HepG2 (cell line): ENCODE data around the gene CD2.

Experiments used
- EED ChIP-seq: sonication (generic); formaldehyde crosslinking; IDR thresholded peaks from 2 replicates; pipeline ENCODE4 v1.5.0; 2020; ENCODE audit warnings: mild to moderate bottlenecking, missing genetic modification reagents
- ELF1 ChIP-seq: sonication (generic); formaldehyde crosslinking; IDR thresholded peaks from 2 replicates; pipeline ENCODE4 v1.4.0; 2020; ENCODE audit warnings: missing genetic modification reagents
- FOXO4 ChIP-seq: sonication (generic); formaldehyde crosslinking; conservative IDR thresholded peaks from 2 replicates; pipeline ENCODE4 v1.8.1; 2023; ENCODE audit warnings: missing genetic modification reagents
- HINFP ChIP-seq: sonication (generic); formaldehyde crosslinking; IDR thresholded peaks from 2 replicates; pipeline ENCODE4 v1.4.0; 2020; ENCODE audit warnings: low read depth, mild to moderate bottlenecking, missing genetic modification reagents
- HNRNPLL ChIP-seq: fragments of 200-400 bp; formaldehyde crosslinking; IDR thresholded peaks from 2 replicates; pipeline ENCODE4 v1.6.1; 2017; ENCODE audit warnings: mild to moderate bottlenecking, low read depth, low read length; ENCODE audit not compliant: poor library complexity, severe bottlenecking
- MXI1 ChIP-seq: IDR thresholded peaks from 3 replicates; pipeline ENCODE4 v1.6.1; 2012; ENCODE audit warnings: low read depth, low read length, inconsistent platforms, borderline replicate concordance
- PATZ1 ChIP-seq: sonication (generic); formaldehyde crosslinking; IDR thresholded peaks from 2 replicates; pipeline ENCODE4 v1.4.0; 2020; ENCODE audit warnings: missing genetic modification reagents
- PBX3 ChIP-seq: sonication (generic); formaldehyde crosslinking; IDR thresholded peaks from 2 replicates; pipeline ENCODE4 v1.8.1; 2023; ENCODE audit warnings: missing genetic modification reagents, inconsistent platforms, borderline replicate concordance
- POLR2AphosphoS2 ChIP-seq: IDR thresholded peaks from 2 replicates; pipeline ENCODE4 v1.6.1; 2011; ENCODE audit warnings: low read depth, low read length, improper control_type of control experiment
- PREB ChIP-seq: sonication (generic); formaldehyde crosslinking; IDR thresholded peaks from 2 replicates; pipeline ENCODE4 v1.4.0; 2020; ENCODE audit warnings: missing genetic modification reagents
- RFXANK ChIP-seq: IDR thresholded peaks from 2 replicates; pipeline ENCODE4 v1.6.1; 2016
- SP5 ChIP-seq: IDR thresholded peaks from 2 replicates; pipeline ENCODE4 v1.6.1; 2016; ENCODE audit warnings: low read depth, borderline replicate concordance
- SUZ12 ChIP-seq: fragments of 150-350 bp; IDR thresholded peaks from 2 replicates; pipeline ENCODE4 v1.6.1; 2014; ENCODE audit warnings: low read depth, low read length

- TF ChIP-seq SUZ12 (no peak), ELF1 (CRISPR knock-in tag) (no peak), POLR2AphosphoS2 (no peak), HNRNPLL (no peak), PREB (CRISPR knock-in tag) (no peak), PATZ1 (CRISPR knock-in tag) (no peak), RFXANK (CRISPR knock-in tag) (no peak), PBX3 (CRISPR knock-in tag) (no peak), SP5 (CRISPR knock-in tag) (no peak), MXI1 (no peak), FOXO4 (no peak), EED (CRISPR knock-in tag) (no peak), HINFP (no peak)
These were observed 17.9 kb downstream of the CD2 start for GRCh38 chr1:116771997-116772647.
